Astrocyte (in vitro differentiated cells and primary cell): ENCODE measurements around the gene ZDHHC1.

Source experiments
- CTCF ChIP-seq: IDR thresholded peaks from 2 replicates; pipeline ENCODE4 v1.5.1; 2011; ENCODE audit warnings: low read depth, mild to moderate bottlenecking, inconsistent platforms, low read length, moderate library complexity; ENCODE audit not compliant: insufficient read depth
- EZH2 ChIP-seq: IDR thresholded peaks from 2 replicates; pipeline ENCODE4 v1.6.1; 2012; ENCODE audit warnings: mild to moderate bottlenecking, low read length, inconsistent platforms; ENCODE audit not compliant: insufficient read depth

- no peak for TF ChIP-seq CTCF
- no peak for TF ChIP-seq EZH2
These were observed 22.5 kb downstream of the ZDHHC1 start for GRCh38 chr16:67393788-67394154.
